H1 (cell line): ENCODE results near the gene TMEM163. TPM values are rescaled to one million over a fixed set of nuclear protein-coding genes. Genes with fewer than 3 reads are reported as not detected.

Experiments
- CTCF ChIA-PET: fragments of 300-600 bp; sonication (Branson Sonifier 250); formaldehyde crosslinking; loops from one replicate; lab custom pipeline; 2021; ENCODE audit not compliant: partially characterized antibody; lab: Charles Lee
- POLR2A ChIA-PET: fragments of 300-600 bp; sonication (Branson Sonifier 250); formaldehyde crosslinking; loops from one replicate; lab custom pipeline; 2021; ENCODE audit warnings: inconsistent platforms; ENCODE audit not compliant: partially characterized antibody; lab: Charles Lee
- DNase-seq, 2 experiments: peaks; one replicate each; pipeline versions ENCODE4 v3.0.0 to v3.0.0-alpha.2; 2010 to 2022; ENCODE audit warnings: low spot score in 2 of 2, low read depth in 1 of 2, mixed read lengths in 1 of 2
- FAIRE-seq: peaks from 2 replicates; lab custom pipeline; 2011; peaks lifted over from hg19 to GRCh38; lab: Jason Lieb, UNC
- H2AFZ ChIP-seq: 2 replicates; pipeline ENCODE4 v1.8.1; 2012; ENCODE audit warnings: low read length, inconsistent platforms
- H2AK5ac ChIP-seq: 2 replicates; pipeline ENCODE4 v1.6.1; 2013; ENCODE audit warnings: low read depth, low read length
- H2BK120ac ChIP-seq: replicated peaks from 2 replicates; pipeline ENCODE3; 2013; ENCODE audit warnings: low read depth, low read length, inconsistent platforms
- H2BK12ac ChIP-seq: 2 replicates; pipeline ENCODE4 v1.6.1; 2013; ENCODE audit warnings: low read depth, low read length
- H2BK15ac ChIP-seq: 2 replicates; pipeline ENCODE4 v1.6.1; 2013; ENCODE audit warnings: low read length
- H2BK20ac ChIP-seq: 2 replicates; pipeline ENCODE4 v1.6.1; 2013; ENCODE audit warnings: low read length
- H2BK5ac ChIP-seq: 2 replicates; pipeline ENCODE4 v1.6.1; 2013; ENCODE audit warnings: low read depth, low read length
- H3K14ac ChIP-seq: 2 replicates; pipeline ENCODE4 v1.6.1; 2013; ENCODE audit warnings: inconsistent platforms; ENCODE audit not compliant: insufficient read length
- H3K18ac ChIP-seq: 2 replicates; pipeline ENCODE4 v1.6.1; 2013; ENCODE audit warnings: low read length; ENCODE audit errors: extremely low read depth
- H3K23ac ChIP-seq: 2 replicates; pipeline ENCODE4 v1.6.1; 2013; ENCODE audit warnings: inconsistent platforms; ENCODE audit not compliant: insufficient read length
- H3K23me2 ChIP-seq: 2 replicates; pipeline ENCODE4 v1.6.1; 2013; ENCODE audit warnings: low read depth, low read length
- H3K27ac ChIP-seq: 2 replicates; pipeline ENCODE4 v1.6.1; 2011; ENCODE audit warnings: low read depth, low read length, inconsistent platforms
- H3K27me3 ChIP-seq, 4 experiments: replicated peaks in 1 of 4; 1 replicate in 1 of 4; 2 replicates in 3 of 4; pipeline versions ENCODE4 v1.6.1 to v1.8.1; 2011 to 2013; ENCODE audit warnings: low read length in 3 of 4, mild to moderate bottlenecking in 3 of 4, inconsistent platforms in 2 of 4, mixed read lengths in 2 of 4, moderate library complexity in 1 of 4; ENCODE audit not compliant: control insufficient read depth in 3 of 4, insufficient read depth in 3 of 4; ENCODE audit errors: extremely low read depth in 1 of 4
- H3K36me3 ChIP-seq, 4 experiments: 2 replicates each; pipeline versions ENCODE4 v1.6.1 to v1.8.1; 2011 to 2013; ENCODE audit warnings: mild to moderate bottlenecking in 4 of 4, low read length in 3 of 4, moderate library complexity in 2 of 4, control low read depth in 1 of 4, inconsistent platforms in 1 of 4; ENCODE audit not compliant: insufficient read depth in 4 of 4, control insufficient read depth in 2 of 4
- H3K4ac ChIP-seq: replicated peaks from 2 replicates; pipeline ENCODE3; 2013; ENCODE audit warnings: low read length, low read depth, mixed read lengths, inconsistent platforms; ENCODE audit not compliant: insufficient read length
- H3K4me1 ChIP-seq, 4 experiments: replicated peaks in 1 of 4; 1 replicate in 1 of 4; 2 replicates in 3 of 4; pipeline versions ENCODE4 v1.6.1 to v1.8.1; 2011 to 2013; ENCODE audit warnings: low read length in 3 of 4, inconsistent platforms in 2 of 4, mixed read lengths in 1 of 4; ENCODE audit not compliant: insufficient read depth in 4 of 4, control insufficient read depth in 3 of 4
- H3K4me2 ChIP-seq, 2 experiments: 2 replicates each; pipeline versions ENCODE4 v1.6.1 to v1.8.1; 2011 to 2013; ENCODE audit warnings: low read depth in 2 of 2, low read length in 2 of 2, control low read depth in 1 of 2, inconsistent platforms in 1 of 2, mild to moderate bottlenecking in 1 of 2; ENCODE audit not compliant: insufficient read depth in 1 of 2
- H3K4me3 ChIP-seq, 4 experiments: fragments of 200-600, 300-600 bp in 1 of 4; sonication (generic), shearing (Covaris generic), sonication (Bioruptor Twin) in 1 of 4; 2 replicates each; pipeline versions ENCODE4 v1.5.1 to v1.8.1; 2011 to 2016; ENCODE audit warnings: low read length in 4 of 4, low read depth in 3 of 4, control low read depth in 2 of 4, inconsistent platforms in 2 of 4, mild to moderate bottlenecking in 2 of 4, mixed read lengths in 1 of 4, moderate library complexity in 1 of 4; ENCODE audit not compliant: insufficient read depth in 2 of 4; ENCODE audit errors: extremely low read depth in 1 of 4
- H3K56ac ChIP-seq: replicated peaks from 2 replicates; pipeline ENCODE3; 2013; ENCODE audit warnings: low read depth, mild to moderate bottlenecking, mixed read lengths, low read length, inconsistent platforms; ENCODE audit not compliant: insufficient read length
- H3K79me1 ChIP-seq: 2 replicates; pipeline ENCODE4 v1.6.1; 2013; ENCODE audit warnings: low read depth, low read length, control low read depth
- H3K79me2 ChIP-seq, 2 experiments: 2 replicates each; pipeline versions ENCODE4 v1.6.1 to v1.8.1; 2012 to 2013; ENCODE audit warnings: low read length in 2 of 2, mild to moderate bottlenecking in 2 of 2, inconsistent platforms in 1 of 2; ENCODE audit not compliant: insufficient read depth in 2 of 2, control insufficient read depth in 1 of 2
- H3K9ac ChIP-seq, 4 experiments: replicated peaks in 1 of 4; 1 replicate in 1 of 4; 2 replicates in 3 of 4; pipeline versions ENCODE4 v1.6.1 to v1.8.1; 2011 to 2013; ENCODE audit warnings: low read depth in 3 of 4, low read length in 3 of 4, control low read depth in 2 of 4, mild to moderate bottlenecking in 2 of 4, moderate library complexity in 2 of 4, inconsistent platforms in 1 of 4; ENCODE audit errors: extremely low read depth in 1 of 4
- H3K9me3 ChIP-seq, 2 experiments: 2 replicates each; pipeline versions ENCODE4 v1.6.1 to v1.8.1; 2012 to 2013; ENCODE audit warnings: mild to moderate bottlenecking in 2 of 2, moderate library complexity in 2 of 2, control low read depth in 1 of 2, inconsistent platforms in 1 of 2, low read depth in 1 of 2, low read length in 1 of 2, mixed read lengths in 1 of 2; ENCODE audit not compliant: insufficient read depth in 2 of 2
- H4K20me1 ChIP-seq, 2 experiments: replicated peaks in 1 of 2; 2 replicates each; pipeline versions ENCODE3 to v1.8.1; 2011 to 2013; ENCODE audit warnings: inconsistent platforms in 2 of 2, low read length in 2 of 2, mild to moderate bottlenecking in 1 of 2; ENCODE audit not compliant: insufficient read depth in 2 of 2, control insufficient read depth in 1 of 2
- H4K5ac ChIP-seq: 2 replicates; pipeline ENCODE4 v1.6.1; 2013; ENCODE audit warnings: low read length, low read depth, mixed read lengths, inconsistent platforms; ENCODE audit not compliant: insufficient read length
- H4K8ac ChIP-seq: 2 replicates; pipeline ENCODE4 v1.8.0; 2013; ENCODE audit warnings: mild to moderate bottlenecking, moderate library complexity, low read length, inconsistent platforms; ENCODE audit not compliant: insufficient read depth; ENCODE audit errors: extremely low read depth
- H4K91ac ChIP-seq: replicated peaks from 2 replicates; pipeline ENCODE3; 2013; ENCODE audit warnings: low read length, mixed read lengths, inconsistent platforms; ENCODE audit not compliant: insufficient read length
- JUN ChIP-seq: IDR thresholded peaks from 2 replicates; pipeline ENCODE4 v1.6.1; 2011; ENCODE audit warnings: low read depth, mild to moderate bottlenecking, improper control_type of control experiment, low read length
- NRF1 ChIP-seq: IDR thresholded peaks from 2 replicates; pipeline ENCODE4 v1.6.1; 2011; ENCODE audit warnings: mild to moderate bottlenecking, low read depth, low read length, improper control_type of control experiment
- POU5F1 ChIP-seq: IDR thresholded peaks from 2 replicates; pipeline ENCODE4 v1.6.1; 2011; ENCODE audit warnings: low read depth, mild to moderate bottlenecking, low read length, moderate library complexity
- TEAD4 ChIP-seq: IDR thresholded peaks from 2 replicates; pipeline ENCODE4 v1.6.1; 2012; ENCODE audit warnings: low read depth, low read length, inconsistent platforms, mixed read lengths
- polyA plus RNA-seq, 7 experiments: library from polyadenylated mRNA; depleted of rRNA in 3 of 7; stranded (reverse) in 5 of 7; unstranded in 2 of 7; fragments of >200 nt in 5 of 7; fragments of 200-250 nt in 2 of 7; gene quantifications; 1 replicate in 5 of 7; 2 replicates in 1 of 7; 4 replicates in 1 of 7; pipeline versions ENCODE4 v1.2.1 to v1.2.3, GENCODE V29; 2011 to 2013; ENCODE audit warnings: missing spikeins in 2 of 7, mixed read lengths in 2 of 7
- total RNA-seq: library from RNA; stranded (reverse); fragmentation: NEBNext Ultra II Directional; extraction: Animal tissue kit (Norgen Biotek cat#: 25700); gene quantifications from 2 replicates; pipeline ENCODE4 v1.2.1, GENCODE V29; 2021

TMEM163 gene
- total and polyA plus RNA-seq, 2 of the 8 experiments (the other 6 are each of a cell fraction or from before 2014, with no cell fraction given): 2.8 to 3.2 TPM

DNA sequence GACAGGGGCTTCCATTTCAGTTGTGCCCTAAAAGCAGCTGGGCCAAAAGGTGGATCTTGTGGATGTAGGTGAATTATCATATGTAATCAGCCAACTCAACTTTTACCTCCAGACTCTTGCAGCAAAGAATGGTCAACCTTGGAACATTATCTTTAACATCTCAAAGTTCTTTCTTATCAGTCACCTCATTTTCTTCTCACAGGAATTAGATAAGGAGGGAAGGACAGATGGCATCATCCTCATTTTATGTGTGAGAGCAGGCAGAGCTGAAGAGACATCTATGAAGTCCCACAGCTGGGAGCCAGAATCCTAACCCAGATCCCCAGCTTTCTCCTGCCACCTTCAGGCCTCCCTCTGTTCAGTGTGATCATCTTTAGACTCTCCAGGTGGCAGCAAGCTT lies 282.9 kb downstream of the TMEM163 start:
- Histone ChIP-seq H3K56ac (no peak overlapping the region), H3K36me3 (no peaks in the 10 kb centered on the region), H4K20me1 (peaks cover 5 to 10% of the 10 kb centered on the region in 2 experiments), H3K23me2 (no peaks in the 10 kb centered on the region), H2BK5ac (no peak overlapping the region), H3K27me3 (peaks cover under 1 to 23% (median 14%) of the 10 kb centered on the region in 4 experiments; a peak in 6 of 7 replicates), H3K23ac (no peak overlapping the region), H2BK12ac (no peak overlapping the region), H3K79me2 (no peaks in the 10 kb centered on the region), H3K4ac (no peak overlapping the region), H3K9ac (no peak overlapping the region), H3K79me1 (no peaks in the 10 kb centered on the region; the same call in 1 of the 2 replicates), H3K18ac (no peak overlapping the region), H4K8ac (no peak overlapping the region), H3K14ac (no peak overlapping the region), H4K91ac (no peak overlapping the region), H2BK15ac (no peak overlapping the region), H4K5ac (no peak overlapping the region), H2AK5ac (no peak overlapping the region), H3K9me3 (no peaks in the 10 kb centered on the region), H2BK20ac (no peak overlapping the region), H2BK120ac (no peak overlapping the region), H3K27ac (no peak overlapping the region), H3K4me1 (peaks cover 0 to 7% (median 5%) of the 10 kb centered on the region in 4 experiments; a peak in 4 of 7 replicates), H2AFZ (no peak overlapping the region), H3K4me2 (no peak overlapping the region), H3K4me3 (no peak overlapping the region)
- TF ChIP-seq JUN (no peak), TEAD4 (no peak), POU5F1 (no peak), NRF1 (no peak)
- CTCF ChIA-PET: interaction anchor here (0.7 to 10.9 kb wide), 5 partner anchors 13 to 549 kb away, joined by 3 to 132 read pairs (median 3); no protein-coding TSS in a partner anchor
- DNase-seq: no peak
- POLR2A ChIA-PET: no interaction called here
- no peak for FAIRE-seq
